Measurements from ENCODE around the gene USB1. TPM values are rescaled to one million over a fixed set of nuclear protein-coding genes. Genes with fewer than 3 reads are reported as not detected.

The USB1 gene
- total RNA-seq, 1 experiment from 2014 or later = 106 TPM

DNA sequence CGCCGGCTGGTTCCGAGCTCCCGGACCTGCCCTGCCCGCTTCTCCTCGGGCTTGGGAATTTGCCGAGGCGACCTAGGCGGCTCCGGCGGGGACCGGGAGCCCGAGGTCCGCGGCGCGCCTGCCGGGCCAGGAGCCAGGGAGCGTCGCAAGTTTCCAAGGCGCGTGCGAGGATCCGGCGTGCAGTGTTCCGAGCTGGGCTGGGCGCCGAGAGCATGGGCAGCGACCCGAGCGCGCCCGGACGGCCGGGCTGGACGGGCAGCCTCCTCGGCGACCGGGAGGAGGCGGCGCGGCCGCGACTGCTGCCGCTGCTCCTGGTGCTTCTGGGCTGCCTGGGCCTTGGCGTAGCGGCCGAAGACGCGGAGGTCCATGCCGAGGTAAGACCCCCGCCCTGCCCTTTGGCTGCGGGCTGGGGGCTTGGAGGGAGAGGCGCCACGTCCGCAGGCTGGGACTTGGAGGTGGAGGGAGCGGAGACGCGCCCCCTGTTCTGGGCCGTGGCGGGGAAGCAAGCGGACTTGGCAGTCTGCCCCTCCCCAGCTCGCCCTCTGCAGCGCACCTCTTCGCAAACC lies 25.0 kb downstream of the USB1 start:
- BruUV-seq (replicated peaks) = no TSS peak
- intact Hi-C loops (cut with micrococcal nuclease; ENCODE audit: unreplicated experiment) = no loop called here
- no peak overlapping the region for H3K27ac ChIP-seq (ENCODE audit: low read depth, low read length, poor library complexity, severe bottlenecking)
- ChIA-PET CTCF (interaction anchor here (0.5 to 1.2 kb wide), 2 partner anchors 93 to 273 kb away, joined by 3 read pairs; no protein-coding TSS in a partner anchor), POLR2A (ENCODE audit: low non-redundant PET) (interaction anchor here (0.6 kb wide), 1 partner anchor 111 kb away, joined by 3 read pairs; no protein-coding TSS in a partner anchor)
- TF ChIP-seq CTCF (conservative IDR thresholded peaks at IDR 0.05; ENCODE audit: low read depth, low read length) = no peak
- no peak for TF ChIP-seq EZH2 (IDR thresholded peaks at IDR 0.05; ENCODE audit: borderline replicate concordance, low read depth, low read length, poor library complexity, severe bottlenecking)
- peak overlapping the region; percentile 70 for H3K4me3 ChIP-seq (ENCODE audit: low read depth, low read length, poor library complexity, severe bottlenecking)
- no peaks in the 10 kb centered on the region for H3K36me3 ChIP-seq (ENCODE audit: insufficient read depth, low read length, poor library complexity, severe bottlenecking)
- no peaks in the 10 kb centered on the region for H3K9me3 ChIP-seq (ENCODE audit: low read depth, low read length, poor library complexity, severe bottlenecking)
- peak; percentile 47 for DNase-seq (ENCODE audit: low spot score)
- H3K4me1 ChIP-seq (ENCODE audit: insufficient read depth, low read length, poor library complexity, severe bottlenecking) = peaks cover 27% of the 10 kb centered on the region
- no peaks in the 10 kb centered on the region for H3K27me3 ChIP-seq (replicated peaks; ENCODE audit: insufficient read depth, low read depth, low read length, poor library complexity)

- peak; percentile 21 for DNase-seq (ENCODE audit: low spot score)
- POLR2A ChIA-PET (ENCODE audit: low non-redundant PET) = no interaction called here
These were observed 25.5 kb downstream of the USB1 start for GRCh38 chr16:58026705-58027160.

GRCh38 chr16:58027161-58027915 lies 26.1 kb downstream of the USB1 start:
- DNase-seq (ENCODE audit: low spot score) = no peak
- POLR2A ChIA-PET (ENCODE audit: low non-redundant PET) = no interaction called here
- Histone ChIP-seq H3K4me1 (ENCODE audit: insufficient read depth, low read length, poor library complexity, severe bottlenecking) (peaks cover 23% of the 10 kb centered on the region), H3K36me3 (ENCODE audit: insufficient read depth, low read length, poor library complexity, severe bottlenecking) (no peaks in the 10 kb centered on the region), H3K9me3 (ENCODE audit: low read depth, low read length, poor library complexity, severe bottlenecking) (no peaks in the 10 kb centered on the region), H3K4me3 (ENCODE audit: low read depth, low read length, poor library complexity, severe bottlenecking) (peak overlapping the region; percentile 70), H3K27ac (ENCODE audit: low read depth, low read length, poor library complexity, severe bottlenecking) (no peak overlapping the region), H3K27me3 (replicated peaks; ENCODE audit: insufficient read depth, low read depth, low read length, poor library complexity) (no peaks in the 10 kb centered on the region)
- CTCF ChIA-PET = interaction anchor here (0.7 kb wide), 1 partner anchor 99 kb away, joined by 6 read pairs; no protein-coding TSS in a partner anchor
- no TSS peak for BruUV-seq (replicated peaks)
- no peak for TF ChIP-seq CTCF (conservative IDR thresholded peaks at IDR 0.05; ENCODE audit: low read depth, low read length)
- TF ChIP-seq EZH2 (IDR thresholded peaks at IDR 0.05; ENCODE audit: borderline replicate concordance, low read depth, low read length, poor library complexity, severe bottlenecking) = no peak
- intact Hi-C loops (cut with micrococcal nuclease; ENCODE audit: unreplicated experiment) = no loop called here

More at GRCh38 chr16:58026705-58027160, 25.5 kb downstream of the USB1 start:
- Histone ChIP-seq H3K9me3 (ENCODE audit: low read depth, low read length, poor library complexity, severe bottlenecking) (no peaks in the 10 kb centered on the region), H3K27me3 (replicated peaks; ENCODE audit: insufficient read depth, low read depth, low read length, poor library complexity) (no peaks in the 10 kb centered on the region), H3K27ac (ENCODE audit: low read depth, low read length, poor library complexity, severe bottlenecking) (no peak overlapping the region), H3K4me1 (ENCODE audit: insufficient read depth, low read length, poor library complexity, severe bottlenecking) (peaks cover 27% of the 10 kb centered on the region), H3K36me3 (ENCODE audit: insufficient read depth, low read length, poor library complexity, severe bottlenecking) (no peaks in the 10 kb centered on the region), H3K4me3 (ENCODE audit: low read depth, low read length, poor library complexity, severe bottlenecking) (peak overlapping the region; percentile 70)
- CTCF ChIA-PET = interaction anchor here (1.2 kb wide), 1 partner anchor 92 kb away, joined by 3 read pairs; no protein-coding TSS in a partner anchor
- intact Hi-C loops (cut with micrococcal nuclease; ENCODE audit: unreplicated experiment) = no loop called here
- no peak; the same call in 1 of the 2 replicates for TF ChIP-seq CTCF (conservative IDR thresholded peaks at IDR 0.05; ENCODE audit: low read depth, low read length)
- no peak for TF ChIP-seq EZH2 (IDR thresholded peaks at IDR 0.05; ENCODE audit: borderline replicate concordance, low read depth, low read length, poor library complexity, severe bottlenecking)
- no TSS peak for BruUV-seq (replicated peaks)
